GM21723 (cell line): ENCODE measurements around the gene ASB3.
"Not testable (repeated sequence)": the region's sequence is repeated elsewhere in the genome, so short reads cannot be mapped to it uniquely, and the experiment has no call there.

Experiments used
- ATAC-seq: cut with Tn5 transposase; IDR thresholded peaks from one replicate; pipeline ENCODE4 v1.9.1; 2021; ENCODE audit warnings: mild to moderate bottlenecking, moderate library complexity; ENCODE audit not compliant: unreplicated experiment

ASB3 gene

DNA sequence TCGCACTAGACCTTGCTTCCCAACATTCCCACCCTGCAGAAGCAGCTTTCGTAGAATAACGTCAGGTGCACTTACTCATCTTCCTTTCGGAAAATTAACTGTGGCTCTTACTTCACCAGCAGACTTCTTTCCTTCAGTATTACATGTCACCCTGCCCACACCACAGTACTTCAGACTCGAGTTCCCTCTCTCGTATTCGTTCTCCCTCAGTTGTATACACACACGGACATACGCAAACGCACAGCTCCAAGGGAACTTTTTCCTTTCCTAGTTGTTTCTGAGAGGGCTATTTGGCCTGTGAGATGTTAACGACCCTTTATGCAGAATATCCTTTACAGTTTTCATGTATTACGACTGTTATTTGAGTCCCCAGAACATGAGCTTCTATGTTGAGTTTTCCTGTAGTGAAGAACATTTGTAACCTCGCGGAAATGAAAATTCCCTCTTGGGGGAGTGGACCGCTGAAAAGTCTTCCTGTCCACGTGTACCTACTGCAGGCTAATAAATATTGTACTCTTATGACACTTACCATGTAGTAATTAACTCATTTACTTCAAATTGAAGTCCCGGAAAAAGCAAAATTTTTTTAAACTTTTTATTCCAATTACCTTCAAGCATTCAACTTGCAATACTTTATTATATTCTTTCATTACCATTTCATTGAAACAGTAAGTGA lies 999 bp upstream of the ASB3 start:
- ATAC-seq: no peak

- peak; percentile 12 for ATAC-seq
Measured at GRCh38 chr2:53786352-53786704, 425 bp downstream of the ASB3 start.

DNA sequence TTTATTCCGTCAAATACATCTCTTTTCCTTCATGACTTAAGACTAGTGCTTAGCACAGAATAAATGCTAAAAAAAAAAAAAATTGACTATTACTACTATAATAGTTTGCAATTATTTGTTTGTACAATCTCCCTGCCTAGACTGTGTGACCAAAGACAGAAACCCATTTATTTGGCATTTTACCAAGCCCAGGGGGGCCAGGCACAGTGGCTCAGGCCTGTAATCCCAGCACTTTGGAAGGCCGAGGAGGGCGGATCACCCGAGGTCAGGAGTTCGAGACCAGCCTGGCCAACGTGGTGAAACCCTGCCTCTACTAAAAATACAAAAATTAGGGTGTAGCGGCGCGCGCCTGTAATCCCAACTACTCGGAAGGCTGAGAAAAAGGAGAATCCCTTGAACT lies 1.4 kb downstream of the ASB3 start:
- ATAC-seq: no peak

GRCh38 chr2:53784436-53784835 lies 2.3 kb downstream of the ASB3 start:
- ATAC-seq: no peak

GRCh38 chr2:53782676-53783075 lies 4.1 kb downstream of the ASB3 start:
- ATAC-seq: no peak

DNA sequence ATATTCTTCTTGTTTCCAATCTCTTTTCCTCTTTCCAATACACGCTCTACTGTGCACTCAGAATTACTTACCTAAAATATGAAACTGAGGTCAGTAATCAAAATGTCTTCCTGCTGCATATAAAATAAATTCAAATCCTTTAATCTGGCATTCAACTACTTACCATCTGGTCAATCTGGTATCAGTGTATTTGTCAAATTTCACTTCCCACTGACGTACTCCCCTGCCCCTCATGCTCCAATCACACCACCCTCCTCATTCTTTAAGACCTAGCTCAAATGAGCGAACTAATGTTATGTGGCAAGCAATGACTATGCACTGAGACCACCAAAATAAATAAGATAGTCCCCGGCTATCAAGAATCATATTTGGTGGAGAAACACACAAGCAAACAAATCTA lies 6.7 kb downstream of the ASB3 start:
- no peak for ATAC-seq

DNA sequence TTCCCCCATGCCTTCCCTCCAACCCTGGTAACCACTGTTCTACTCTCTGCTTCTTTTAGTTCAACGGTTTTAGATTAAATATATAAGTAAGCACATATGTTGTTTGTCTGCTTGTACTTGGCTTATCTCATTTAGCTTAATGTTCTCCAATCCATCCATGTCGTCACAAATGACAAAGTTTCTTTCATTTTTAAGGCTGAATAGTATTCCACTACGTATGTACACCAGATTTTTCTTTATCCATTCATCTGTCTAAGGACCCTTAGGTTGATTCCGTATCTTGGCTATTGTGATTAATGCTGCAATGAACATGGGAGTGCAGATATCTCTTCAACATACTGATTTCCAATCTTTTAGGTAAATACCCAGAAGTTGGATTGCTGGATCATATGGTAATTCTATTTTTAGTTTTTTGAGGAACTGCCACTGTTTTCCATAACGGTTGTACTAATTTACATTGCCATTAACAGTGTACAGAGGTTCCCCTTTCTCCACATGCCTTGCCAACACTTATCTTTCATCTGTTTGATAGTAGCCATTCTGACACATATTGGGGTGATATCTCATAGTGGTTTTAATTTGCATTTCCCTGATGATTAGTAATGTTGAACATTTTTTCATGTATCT lies 8.1 kb downstream of the ASB3 start:
- ATAC-seq: no peak

GRCh38 chr2:53777134-53777533 lies 9.6 kb downstream of the ASB3 start:
- ATAC-seq: no peak

GRCh38 chr2:53770264-53770663 lies 16.5 kb downstream of the ASB3 start:
- no peak for ATAC-seq

- ATAC-seq: no peak
Measured at GRCh38 chr2:53769318-53769945, 17.3 kb downstream of the ASB3 start.

- ATAC-seq: peak; percentile 57
Measured at GRCh38 chr2:53768242-53768542, 18.6 kb downstream of the ASB3 start.

DNA sequence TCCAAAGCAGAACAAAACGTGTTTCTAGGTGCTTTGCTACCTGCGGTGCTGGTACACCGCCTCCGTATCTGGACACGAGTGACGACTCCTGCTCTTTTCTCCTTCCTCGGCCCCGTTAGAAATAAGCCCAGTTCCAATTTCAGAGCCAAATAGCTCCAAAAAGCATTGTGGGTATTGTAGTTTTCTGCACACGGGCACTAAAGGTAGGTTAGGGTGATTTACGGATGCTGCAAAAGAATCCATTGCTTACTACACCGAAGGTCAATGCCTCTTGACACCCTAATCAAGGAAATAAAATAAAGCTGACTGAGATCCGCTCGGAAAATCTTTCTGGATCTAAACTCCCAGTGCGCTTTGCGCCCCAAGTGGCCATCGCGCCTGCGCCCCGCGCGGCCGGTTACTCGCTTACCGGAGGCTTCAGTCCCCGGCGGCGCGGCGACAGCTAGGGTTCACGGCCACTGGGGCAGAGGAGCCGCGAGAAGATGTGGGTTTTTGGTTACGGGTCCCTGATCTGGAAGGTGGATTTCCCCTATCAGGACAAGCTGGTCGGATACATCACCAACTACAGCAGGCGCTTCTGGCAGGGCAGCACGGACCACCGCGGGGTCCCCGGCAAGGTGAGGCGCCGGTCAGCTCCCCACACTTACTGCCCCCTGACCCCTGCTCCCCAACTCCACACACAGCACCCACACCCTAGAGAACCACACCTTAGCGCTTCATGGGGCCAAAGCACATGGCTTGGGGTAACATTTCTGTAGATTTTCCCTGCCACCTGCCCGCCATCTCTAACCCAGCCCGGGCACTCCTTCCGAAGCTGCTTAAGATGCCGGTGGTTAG lies 19.1 kb downstream of the ASB3 start, which contains the start of gene CHAC2:
Gene CHAC2 (plus strand): TSS at position 400 of the 837 bp plus-strand sequence. CDS start 83 bp downstream, at position 483.
- ATAC-seq: peak; percentile 95

DNA sequence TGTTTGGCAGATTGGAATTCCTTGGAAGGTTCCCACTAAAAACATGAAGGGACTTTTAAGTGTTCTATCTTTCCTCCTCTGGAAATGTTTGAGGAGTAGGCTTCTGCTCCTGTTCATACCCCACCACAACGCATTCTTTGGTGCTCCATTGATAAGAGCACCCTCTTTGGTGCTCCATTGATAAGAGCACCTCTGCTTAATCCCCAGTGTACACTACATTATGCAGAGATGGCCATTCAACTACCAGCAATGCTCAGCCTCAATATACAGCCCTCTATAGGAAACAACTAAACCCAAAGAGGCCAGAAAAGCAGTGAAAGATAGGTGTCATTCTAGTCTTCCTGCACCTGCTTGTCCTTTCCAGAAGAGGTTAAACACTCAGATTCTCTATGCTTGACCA lies 21.0 kb downstream of the ASB3 start:
- ATAC-seq: no peak

DNA sequence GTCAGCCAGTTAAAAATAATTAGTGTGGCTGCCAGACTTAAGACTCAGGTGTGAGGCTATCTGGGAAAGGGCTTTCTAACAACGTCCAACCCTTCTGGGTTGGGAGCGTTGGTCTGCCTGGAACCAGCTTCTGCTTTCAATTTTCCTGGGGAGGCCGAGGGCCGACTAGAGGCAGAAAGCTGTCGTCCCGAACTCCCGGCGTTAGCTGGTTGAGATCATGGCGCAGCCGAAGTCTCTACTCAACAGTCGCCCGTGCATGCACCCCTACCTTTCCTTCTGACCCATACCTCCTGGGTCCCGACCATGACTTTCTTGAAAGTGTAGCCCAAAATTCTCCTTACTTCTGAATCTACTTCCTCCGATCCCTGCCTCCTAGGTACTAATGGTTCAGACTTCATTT lies 29.5 kb downstream of the ASB3 start:
- ATAC-seq: not testable (repeated sequence)

DNA sequence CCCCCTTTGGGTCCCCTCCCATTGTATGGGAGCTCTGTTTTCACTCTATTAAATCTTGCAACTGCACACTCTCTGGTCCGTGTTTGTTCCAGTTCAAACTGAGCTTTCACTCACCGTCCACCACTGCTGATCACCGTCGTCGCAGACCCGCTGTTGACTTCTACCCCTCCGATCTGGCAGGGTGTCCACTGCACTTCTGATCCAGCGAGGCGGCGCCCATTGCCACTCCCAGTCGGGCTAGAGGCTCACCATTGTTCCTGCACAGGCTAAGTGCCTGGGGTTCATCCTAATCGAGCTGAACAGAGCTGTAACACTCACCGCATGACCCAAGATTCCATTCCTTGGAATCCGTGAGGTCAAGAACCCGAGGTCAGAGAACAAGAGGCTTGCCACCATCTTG lies 30.1 kb downstream of the ASB3 start:
- ATAC-seq: no peak

GRCh38 chr2:53755121-53755520 lies 31.6 kb downstream of the ASB3 start:
- no peak for ATAC-seq

GRCh38 chr2:53753041-53753440 lies 33.7 kb downstream of the ASB3 start:
- ATAC-seq: no peak

DNA sequence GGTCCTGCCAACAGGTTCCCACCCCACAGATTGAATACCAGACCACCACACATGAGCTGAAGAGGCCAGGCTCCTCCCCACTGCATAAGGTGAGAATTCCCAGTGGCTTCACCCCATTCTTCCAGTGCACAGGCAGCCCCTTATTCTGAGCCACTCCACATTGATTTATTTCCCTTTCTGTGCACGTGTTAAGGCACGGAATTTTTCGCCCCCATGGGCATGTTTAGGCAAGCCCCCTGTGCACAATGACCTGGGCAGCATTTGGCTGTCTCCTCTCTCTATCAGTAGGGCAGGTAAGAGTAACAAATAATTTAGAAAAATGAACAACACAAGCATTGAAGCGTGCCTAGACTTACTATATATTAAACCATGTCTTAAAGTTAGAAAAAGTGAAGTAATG lies 34.4 kb downstream of the ASB3 start:
- no peak for ATAC-seq

DNA sequence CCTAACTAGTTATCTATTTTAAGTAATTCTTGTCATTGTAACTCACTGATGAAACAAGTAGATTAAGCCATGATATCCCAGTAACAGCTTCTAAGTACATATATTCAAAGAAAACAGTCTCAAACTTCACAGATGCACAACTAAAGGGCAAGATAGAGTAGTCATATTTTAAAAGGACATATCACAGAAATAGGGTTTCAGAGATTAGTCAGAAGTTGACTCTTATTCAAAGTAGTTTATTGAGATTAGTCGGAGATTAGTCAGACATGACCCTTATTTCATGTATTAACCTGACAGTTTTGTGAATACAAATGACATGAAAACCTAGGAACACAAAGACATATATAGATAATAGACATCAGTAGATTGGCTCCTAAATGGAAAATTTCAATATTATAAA lies 35.0 kb downstream of the ASB3 start:
- peak; percentile 89 for ATAC-seq

DNA sequence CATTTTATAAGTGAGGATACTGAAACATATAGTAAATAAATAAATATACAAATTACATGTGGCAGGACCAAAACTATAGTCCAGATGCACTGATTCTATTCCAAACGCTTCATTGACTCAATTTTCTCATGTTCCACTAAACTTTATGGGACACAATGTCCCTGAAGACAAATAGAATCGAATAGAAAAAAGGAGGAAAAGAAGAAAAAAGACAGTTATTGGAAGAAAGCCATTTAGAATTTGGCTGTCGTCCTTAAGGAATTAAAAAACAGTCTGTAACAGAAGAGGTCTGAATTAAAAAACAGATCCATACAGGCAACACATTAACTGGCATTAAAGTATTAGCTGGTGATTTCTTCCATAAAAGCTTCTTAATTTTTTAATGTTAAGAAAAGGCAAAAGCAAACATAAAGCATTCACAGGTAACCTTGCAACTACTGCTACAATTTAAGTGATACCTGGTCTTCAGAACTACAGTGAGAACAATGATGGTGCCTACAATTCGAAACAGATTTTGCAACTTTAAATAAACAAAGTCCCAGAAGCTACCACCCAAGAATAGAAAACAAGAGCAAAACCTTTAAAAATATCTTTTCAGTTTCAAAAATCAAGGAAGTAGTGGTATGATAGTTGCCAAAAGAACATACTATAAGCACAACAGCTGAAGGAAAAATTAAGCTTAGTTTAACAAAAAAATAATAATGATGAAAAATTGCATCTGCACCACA lies 36.5 kb downstream of the ASB3 start:
- ATAC-seq: peak; percentile 43
